ENCODE data around the gene RPN1. TPM values are rescaled to one million over a fixed set of nuclear protein-coding genes. Genes with fewer than 3 reads are reported as not detected.
"Not testable (repeated sequence)": the region's sequence is repeated elsewhere in the genome, so short reads cannot be mapped to it uniquely, and the experiment has no call there.

RPN1 gene
- total RNA-seq, 1 donor from 2014 or later = 250 TPM

- Mint-ChIP-seq H3K9me3 (ENCODE audit: unreplicated experiment) (no peaks in the 10 kb centered on the region), H3K4me3 (ENCODE audit: unreplicated experiment) (no peak overlapping the region), H3K4me1 (ENCODE audit: unreplicated experiment) (peaks cover 2% of the 10 kb centered on the region), H3K36me3 (ENCODE audit: low read depth, unreplicated experiment) (no peaks in the 10 kb centered on the region), H3K27me3 (ENCODE audit: unreplicated experiment) (no peaks in the 10 kb centered on the region), H3K27ac (ENCODE audit: unreplicated experiment) (no peak overlapping the region)
- TF ChIP-seq CTCF (IDR thresholded peaks at IDR 0.05; ENCODE audit: unreplicated experiment) = no peak
- no peak for DNase-seq (ENCODE audit: low spot score)
Observed at GRCh38 chr3:128665362-128666021, 14.9 kb upstream of the RPN1 start.

DNA sequence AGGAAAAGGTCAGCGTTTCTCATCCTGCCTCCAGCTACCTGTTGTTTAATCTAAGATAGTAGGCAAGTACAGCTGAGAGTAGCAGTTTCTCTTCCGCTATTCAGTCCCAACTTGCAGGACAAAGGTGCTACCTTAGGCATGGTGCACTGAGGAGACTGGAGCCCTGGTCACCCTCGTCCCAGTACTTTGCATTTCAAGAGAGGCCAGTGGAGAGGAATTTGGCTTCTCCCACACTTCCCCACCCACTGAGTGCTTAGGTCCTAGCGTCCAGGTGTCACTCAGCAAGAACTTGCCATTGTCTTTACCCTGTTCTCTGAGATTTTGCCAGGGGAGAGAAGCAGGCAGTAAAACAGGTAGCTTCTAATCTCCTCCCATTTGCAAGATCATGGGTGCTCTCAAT, 12.5 kb upstream of the RPN1 start:
- no peaks in the 10 kb centered on the region for H3K27me3 Mint-ChIP-seq (ENCODE audit: unreplicated experiment)
- H3K4me3 Mint-ChIP-seq (ENCODE audit: unreplicated experiment) = no peak overlapping the region
- peaks cover 2% of the 10 kb centered on the region for H3K4me1 Mint-ChIP-seq (ENCODE audit: unreplicated experiment)
- no peak for DNase-seq (ENCODE audit: low spot score)
- H3K36me3 Mint-ChIP-seq (ENCODE audit: low read depth, unreplicated experiment) = no peaks in the 10 kb centered on the region
- no peaks in the 10 kb centered on the region for H3K9me3 Mint-ChIP-seq (ENCODE audit: unreplicated experiment)
- no peak overlapping the region for H3K27ac Mint-ChIP-seq (ENCODE audit: unreplicated experiment)
- no peak for TF ChIP-seq CTCF (IDR thresholded peaks at IDR 0.05; ENCODE audit: unreplicated experiment)

DNA sequence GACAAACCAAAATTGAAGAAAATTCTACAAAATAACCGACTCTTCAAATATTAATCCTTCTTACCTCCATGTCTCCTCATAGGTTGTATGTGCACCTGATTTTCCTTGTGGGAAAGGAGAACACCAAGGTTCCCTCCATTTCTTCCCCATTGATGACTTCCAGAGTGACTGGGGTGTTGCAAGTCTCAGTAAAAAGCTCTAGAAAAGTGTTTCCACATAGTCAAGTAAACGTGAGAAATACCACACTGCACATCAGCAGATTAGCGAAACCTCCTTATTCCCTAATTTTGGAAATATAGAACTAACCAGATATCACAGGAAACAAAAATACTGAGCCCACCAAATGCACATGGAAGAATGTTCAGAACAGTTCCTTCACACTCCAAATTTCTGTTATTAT, 4.9 kb upstream of the RPN1 start:
- Mint-ChIP-seq H3K4me1 (ENCODE audit: unreplicated experiment) (no peaks in the 10 kb centered on the region), H3K9me3 (ENCODE audit: unreplicated experiment) (no peaks in the 10 kb centered on the region), H3K27me3 (ENCODE audit: unreplicated experiment) (peaks cover 3% of the 10 kb centered on the region), H3K27ac (ENCODE audit: unreplicated experiment) (no peak overlapping the region), H3K4me3 (ENCODE audit: unreplicated experiment) (peak overlapping the region; percentile 69), H3K36me3 (ENCODE audit: low read depth, unreplicated experiment) (no peaks in the 10 kb centered on the region)
- no peak for DNase-seq (ENCODE audit: low spot score)
- no peak for TF ChIP-seq CTCF (IDR thresholded peaks at IDR 0.05; ENCODE audit: unreplicated experiment)

DNA sequence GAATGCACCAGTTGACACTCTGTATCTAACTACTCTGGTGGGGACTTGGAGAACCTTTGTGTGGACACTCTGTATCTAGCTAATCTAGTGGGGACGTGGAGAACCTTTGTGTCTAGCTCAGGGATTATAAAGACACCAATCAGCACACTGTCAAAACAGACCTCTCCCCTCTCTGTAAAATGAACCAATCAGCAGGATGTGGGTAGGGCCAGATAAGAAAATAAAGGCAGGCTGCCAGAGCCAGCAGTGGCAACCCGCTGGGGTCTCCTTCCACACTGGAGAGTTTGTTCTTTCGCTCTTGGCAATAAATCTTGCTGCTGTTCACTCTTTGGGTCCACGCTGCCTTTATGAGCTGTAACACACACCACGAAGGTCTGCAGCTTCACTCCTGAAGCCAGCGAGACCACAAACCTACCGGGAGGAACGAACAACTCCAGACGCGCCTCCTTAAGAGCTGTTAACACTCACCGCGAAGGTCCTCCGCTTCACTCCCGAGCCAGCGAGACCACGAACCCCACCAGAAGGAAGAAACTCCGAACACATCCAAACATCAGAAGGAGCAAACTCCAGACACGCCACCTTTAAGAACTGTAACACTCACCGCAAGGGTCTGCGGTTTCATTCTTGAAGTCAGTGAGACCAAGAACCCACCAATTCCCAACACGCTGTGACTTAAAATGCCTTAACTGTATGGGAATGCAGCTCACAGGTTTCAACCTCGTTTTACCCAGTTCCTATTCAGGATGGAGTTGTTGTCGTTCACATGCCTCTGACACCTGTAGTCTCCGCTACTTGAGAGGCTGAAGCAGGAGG, 3.6 kb upstream of the RPN1 start:
- H3K4me3 Mint-ChIP-seq (ENCODE audit: unreplicated experiment); H3K4me1 Mint-ChIP-seq (ENCODE audit: unreplicated experiment); H3K9me3 Mint-ChIP-seq (ENCODE audit: unreplicated experiment); H3K36me3 Mint-ChIP-seq (ENCODE audit: low read depth, unreplicated experiment); H3K27me3 Mint-ChIP-seq (ENCODE audit: unreplicated experiment); DNase-seq (ENCODE audit: low spot score); H3K27ac Mint-ChIP-seq (ENCODE audit: unreplicated experiment): not testable (repeated sequence)

DNA sequence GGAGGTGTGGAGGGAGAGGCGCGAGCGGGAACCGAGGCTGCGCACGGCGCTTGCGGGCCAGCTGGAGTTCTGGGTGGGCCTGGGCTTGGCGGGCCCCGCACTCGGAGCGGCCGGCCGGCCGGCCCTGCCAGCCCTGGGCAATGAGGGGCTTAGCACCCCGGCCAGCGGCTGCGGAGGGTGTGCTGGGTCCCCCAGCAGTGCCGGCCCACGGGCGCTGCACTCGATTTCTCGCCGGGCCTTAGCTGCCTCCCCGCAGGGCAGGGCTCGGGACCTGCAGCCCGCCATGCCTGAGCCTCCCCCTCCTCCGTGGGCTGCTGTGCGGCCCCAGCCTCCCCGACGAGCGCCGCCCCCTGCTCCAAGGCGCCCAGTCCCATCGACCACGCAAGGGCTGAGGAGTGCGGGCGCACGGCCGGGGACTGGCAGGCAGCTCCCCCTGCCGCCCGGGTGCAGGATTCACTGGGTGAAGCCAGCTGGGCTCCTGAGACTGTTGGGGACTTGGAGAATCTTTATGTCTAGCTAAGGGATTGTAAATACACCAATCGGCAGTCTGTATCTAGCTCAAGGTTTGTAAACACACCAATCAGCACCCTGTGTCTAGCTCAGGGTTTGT, 2.9 kb upstream of the RPN1 start:
- not testable (repeated sequence) for H3K27ac Mint-ChIP-seq (ENCODE audit: unreplicated experiment); H3K4me3 Mint-ChIP-seq (ENCODE audit: unreplicated experiment); H3K27me3 Mint-ChIP-seq (ENCODE audit: unreplicated experiment); H3K36me3 Mint-ChIP-seq (ENCODE audit: low read depth, unreplicated experiment); H3K9me3 Mint-ChIP-seq (ENCODE audit: unreplicated experiment); H3K4me1 Mint-ChIP-seq (ENCODE audit: unreplicated experiment)
- DNase-seq (ENCODE audit: low spot score) = peak; percentile 64

All from endothelial cell (in vitro differentiated cells).